SJSA1 (cell line): Measurements from ENCODE around the gene ATP7B. TPM values are rescaled to one million over a fixed set of nuclear protein-coding genes. Genes with fewer than 3 reads are reported as not detected.

Experiments used
- DNase-seq, 2 experiments: peaks; one replicate each; pipeline ENCODE4 v3.0.0-alpha.2; 2015 to 2020; ENCODE audit warnings: low spot score in 2 of 2, low read depth in 1 of 2
- H3K27ac ChIP-seq: fragments of 250-450 bp; sonication (Bioruptor Pico); 2 replicates; pipeline ENCODE4 v1.5.1; 2020; ENCODE audit warnings: mild to moderate bottlenecking, moderate library complexity
- H3K27me3 ChIP-seq: fragments of 250-450 bp; sonication (Bioruptor Pico); replicated peaks from 2 replicates; pipeline ENCODE4 v1.5.1; 2020; ENCODE audit warnings: mild to moderate bottlenecking, moderate library complexity
- H3K36me3 ChIP-seq: fragments of 250-450 bp; sonication (Bioruptor Pico); 2 replicates; pipeline ENCODE4 v1.5.1; 2020; ENCODE audit warnings: mild to moderate bottlenecking
- H3K4me1 ChIP-seq: fragments of 250-450 bp; sonication (Bioruptor Pico); replicated peaks from 2 replicates; pipeline ENCODE4 v1.6.1; 2021; ENCODE audit warnings: mild to moderate bottlenecking
- H3K4me3 ChIP-seq: fragments of 250-450 bp; sonication (Bioruptor Pico); 2 replicates; pipeline ENCODE4 v1.5.1; 2020; ENCODE audit warnings: mild to moderate bottlenecking
- H3K9me3 ChIP-seq: fragments of 250-450 bp; sonication (Bioruptor Pico); replicated peaks from 2 replicates; pipeline ENCODE4 v1.5.1; 2020; ENCODE audit warnings: mild to moderate bottlenecking
- total RNA-seq: library from RNA; depleted of rRNA; stranded (reverse); fragments of >200 nt; shearing (Covaris generic); gene quantifications from 2 replicates; pipeline ENCODE4 v1.2.3, GENCODE V29; 2014

The ATP7B gene
- total RNA-seq, 1 experiment from 2014 or later: 2.2 TPM

- Histone ChIP-seq H3K27me3 (no peaks in the 10 kb centered on the region), H3K4me1 (no peaks in the 10 kb centered on the region), H3K36me3 (no peaks in the 10 kb centered on the region), H3K9me3 (no peaks in the 10 kb centered on the region), H3K27ac (no peak overlapping the region), H3K4me3 (no peak overlapping the region)
- DNase-seq: no peak
These were observed 73.6 kb downstream of the ATP7B start for GRCh38 chr13:51937320-51938290.

GRCh38 chr13:51935326-51936171, 75.7 kb downstream of the ATP7B start:
- Histone ChIP-seq H3K27ac (no peak overlapping the region), H3K4me3 (no peak overlapping the region), H3K36me3 (no peaks in the 10 kb centered on the region), H3K27me3 (no peaks in the 10 kb centered on the region), H3K9me3 (no peaks in the 10 kb centered on the region), H3K4me1 (no peaks in the 10 kb centered on the region)
- DNase-seq: no peak

- Histone ChIP-seq H3K36me3 (no peaks in the 10 kb centered on the region), H3K4me3 (no peak overlapping the region), H3K9me3 (no peaks in the 10 kb centered on the region), H3K4me1 (no peaks in the 10 kb centered on the region), H3K27ac (no peak overlapping the region), H3K27me3 (no peaks in the 10 kb centered on the region)
- DNase-seq: no peak
These were observed 76.7 kb downstream of the ATP7B start for GRCh38 chr13:51934461-51935087.

- Histone ChIP-seq H3K4me3 (no peak overlapping the region), H3K27me3 (no peaks in the 10 kb centered on the region), H3K27ac (no peak overlapping the region), H3K9me3 (no peaks in the 10 kb centered on the region), H3K36me3 (no peaks in the 10 kb centered on the region), H3K4me1 (no peaks in the 10 kb centered on the region)
- DNase-seq: no peak
These were observed 77.7 kb downstream of the ATP7B start for GRCh38 chr13:51933466-51934058.

GRCh38 chr13:51932231-51932630, 79.0 kb downstream of the ATP7B start:
- no peaks in the 10 kb centered on the region for H3K4me1 ChIP-seq
- no peaks in the 10 kb centered on the region for H3K9me3 ChIP-seq
- no peak overlapping the region for H3K4me3 ChIP-seq
- H3K36me3 ChIP-seq: no peaks in the 10 kb centered on the region
- no peak for DNase-seq
- H3K27ac ChIP-seq: no peak overlapping the region
- no peaks in the 10 kb centered on the region for H3K27me3 ChIP-seq

- Histone ChIP-seq H3K27me3 (no peaks in the 10 kb centered on the region), H3K4me3 (no peak overlapping the region), H3K9me3 (no peaks in the 10 kb centered on the region), H3K27ac (no peak overlapping the region), H3K36me3 (no peaks in the 10 kb centered on the region), H3K4me1 (no peaks in the 10 kb centered on the region)
- no peak for DNase-seq
These were observed 79.6 kb downstream of the ATP7B start for GRCh38 chr13:51931606-51932005.

GRCh38 chr13:51929699-51930098, 81.6 kb downstream of the ATP7B start:
- DNase-seq: no peak
- no peaks in the 10 kb centered on the region for H3K27me3 ChIP-seq
- H3K36me3 ChIP-seq: no peaks in the 10 kb centered on the region

DNA sequence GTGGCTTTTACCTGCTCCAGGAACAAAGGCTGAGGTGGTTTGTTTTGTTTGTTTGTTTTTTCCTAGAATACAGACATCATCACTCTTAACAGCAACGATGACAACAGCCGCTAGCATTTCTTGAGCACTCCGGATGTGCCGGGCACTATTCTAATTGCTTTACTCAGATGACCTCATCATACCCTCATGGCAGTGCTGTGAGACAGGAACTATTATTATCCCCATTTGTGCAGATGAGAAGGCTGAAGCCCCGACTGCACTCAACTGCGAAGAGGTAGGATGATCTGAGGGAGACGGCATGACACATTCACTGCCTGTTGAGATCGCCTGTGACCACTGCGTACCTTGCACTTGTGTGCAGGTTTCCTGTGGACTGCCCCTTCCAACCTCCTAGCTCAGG, 83.0 kb downstream of the ATP7B start:
- no peaks in the 10 kb centered on the region for H3K36me3 ChIP-seq
- no peak overlapping the region for H3K27ac ChIP-seq
- no peak overlapping the region for H3K4me3 ChIP-seq
- H3K27me3 ChIP-seq: no peaks in the 10 kb centered on the region
- H3K4me1 ChIP-seq: no peaks in the 10 kb centered on the region
- no peak for DNase-seq
- no peaks in the 10 kb centered on the region for H3K9me3 ChIP-seq

More at GRCh38 chr13:51929699-51930098, 81.6 kb downstream of the ATP7B start:
- H3K4me1 ChIP-seq: no peaks in the 10 kb centered on the region
- H3K4me3 ChIP-seq: no peak overlapping the region
- H3K9me3 ChIP-seq: no peaks in the 10 kb centered on the region
- H3K27ac ChIP-seq: no peak overlapping the region

GRCh38 chr13:51927129-51927528, 84.1 kb downstream of the ATP7B start:
- DNase-seq: no peak
- H3K27ac ChIP-seq: no peak overlapping the region
- no peaks in the 10 kb centered on the region for H3K27me3 ChIP-seq
- H3K4me3 ChIP-seq: no peak overlapping the region
- H3K9me3 ChIP-seq: no peaks in the 10 kb centered on the region
- no peaks in the 10 kb centered on the region for H3K36me3 ChIP-seq
- no peaks in the 10 kb centered on the region for H3K4me1 ChIP-seq

GRCh38 chr13:51926528-51926885, 84.7 kb downstream of the ATP7B start:
- no peak for DNase-seq

DNA sequence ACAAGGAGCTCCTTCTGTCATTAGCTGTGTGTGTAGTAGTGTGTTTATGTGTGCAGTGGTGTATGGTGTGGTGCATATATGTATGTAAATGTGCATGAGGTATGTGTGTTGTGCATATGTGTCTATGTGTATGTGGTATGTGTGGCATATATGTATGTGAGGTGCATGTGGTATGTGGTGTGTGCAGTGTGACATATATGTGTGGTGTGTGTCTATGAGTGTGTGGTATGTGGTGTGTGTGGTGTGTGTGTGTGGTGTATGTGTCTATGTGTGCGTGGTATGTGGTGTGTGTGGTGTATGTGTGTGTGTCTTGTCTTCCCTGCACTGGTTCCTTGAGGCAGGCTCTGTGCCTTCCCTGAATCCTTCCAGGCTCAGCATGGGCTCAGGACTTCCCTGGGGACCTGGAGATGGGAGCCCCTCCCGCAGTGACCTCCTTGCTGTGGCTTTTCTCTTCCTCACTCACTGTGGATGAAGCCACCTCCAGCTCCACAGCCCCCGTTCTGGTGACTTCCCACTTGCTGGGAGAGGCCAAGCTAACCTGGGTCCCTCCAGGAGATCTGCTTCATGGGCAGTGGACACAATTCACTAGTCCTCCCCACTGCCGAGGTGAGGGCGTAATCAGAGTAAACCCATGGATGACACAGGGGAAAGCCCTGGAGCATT, 85.3 kb downstream of the ATP7B start:
- Histone ChIP-seq H3K4me1 (no peaks in the 10 kb centered on the region), H3K27ac (no peak overlapping the region), H3K4me3 (no peak overlapping the region), H3K9me3 (no peaks in the 10 kb centered on the region), H3K27me3 (no peaks in the 10 kb centered on the region), H3K36me3 (no peaks in the 10 kb centered on the region)
- DNase-seq: no peak

More at GRCh38 chr13:51926528-51926885, 84.7 kb downstream of the ATP7B start:
- H3K9me3 ChIP-seq: no peaks in the 10 kb centered on the region
- H3K36me3 ChIP-seq: no peaks in the 10 kb centered on the region
- no peaks in the 10 kb centered on the region for H3K4me1 ChIP-seq
- no peaks in the 10 kb centered on the region for H3K27me3 ChIP-seq
- no peak overlapping the region for H3K27ac ChIP-seq
- no peak overlapping the region for H3K4me3 ChIP-seq

DNA sequence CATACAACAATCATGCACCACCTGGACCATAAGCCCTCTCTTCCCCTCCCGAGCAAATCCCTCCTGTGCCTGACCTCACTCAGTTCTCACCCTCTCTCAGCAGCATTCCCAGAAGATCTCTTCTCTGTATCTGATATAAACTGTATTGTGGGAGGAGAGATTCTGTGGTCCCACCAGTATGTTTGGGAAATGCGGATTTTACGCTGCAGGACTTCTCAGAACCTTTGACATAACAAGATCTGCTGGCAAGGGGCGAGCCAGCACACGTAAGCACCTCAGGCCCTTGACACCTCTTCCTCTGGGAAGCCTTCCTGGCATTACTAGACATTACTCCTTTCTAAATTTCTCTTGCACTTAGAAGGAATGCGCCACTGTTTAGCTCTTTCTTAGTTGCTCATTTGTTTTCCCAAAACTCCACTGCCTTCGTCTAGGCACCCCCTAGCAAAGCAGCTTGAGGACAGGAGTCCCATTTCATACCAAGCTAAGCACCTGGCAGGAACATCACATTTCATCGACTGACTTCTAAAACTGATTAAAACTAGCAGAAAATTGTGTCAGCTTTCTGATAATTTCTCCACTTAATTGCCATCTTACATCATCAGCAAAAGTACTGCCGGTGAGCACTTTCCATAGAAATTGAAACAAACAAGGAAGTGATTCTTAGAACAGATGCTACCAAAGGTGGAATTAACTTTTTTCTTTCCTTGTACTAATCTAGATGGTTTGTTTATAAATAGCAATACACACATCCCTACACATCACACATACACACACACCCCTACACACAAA, 86.3 kb downstream of the ATP7B start:
- Histone ChIP-seq H3K27me3 (no peaks in the 10 kb centered on the region), H3K4me3 (no peak overlapping the region), H3K27ac (no peak overlapping the region), H3K9me3 (no peaks in the 10 kb centered on the region), H3K4me1 (no peaks in the 10 kb centered on the region), H3K36me3 (no peaks in the 10 kb centered on the region)
- DNase-seq: no peak
